ENCODE results near the gene TFEB. TPM values are rescaled to one million over a fixed set of nuclear protein-coding genes. Genes with fewer than 3 reads are reported as not detected.

Gene TFEB
- total RNA-seq, 1 experiment from 2014 or later = 1.8 TPM

GRCh38 chr6:41645007-41645618, 90.3 kb downstream of the TFEB start:
- CTCF ChIA-PET = no interaction called here
- no TSS peak for BruUV-seq (replicated peaks)

GRCh38 chr6:41644297-41644879, 91.0 kb downstream of the TFEB start:
- Histone ChIP-seq H3K4me3 (ENCODE audit: low read depth, low read length, poor library complexity, severe bottlenecking) (peak overlapping the region; percentile 30), H3K36me3 (ENCODE audit: insufficient read depth, low read length, poor library complexity, severe bottlenecking) (peaks cover 67% of the 10 kb centered on the region), H3K27me3 (replicated peaks; ENCODE audit: insufficient read depth, low read depth, low read length, poor library complexity) (no peaks in the 10 kb centered on the region), H3K9me3 (ENCODE audit: low read depth, low read length, poor library complexity, severe bottlenecking) (no peaks in the 10 kb centered on the region), H3K4me1 (ENCODE audit: insufficient read depth, low read length, poor library complexity, severe bottlenecking) (peaks cover 93% of the 10 kb centered on the region), H3K27ac (ENCODE audit: low read depth, low read length, poor library complexity, severe bottlenecking) (peak overlapping the region; percentile 92)
- no TSS peak for BruUV-seq (replicated peaks)
- peak; percentile 79 for DNase-seq (ENCODE audit: low spot score)
- TF ChIP-seq EZH2 (IDR thresholded peaks at IDR 0.05; ENCODE audit: borderline replicate concordance, low read depth, low read length, poor library complexity, severe bottlenecking) (no peak), CTCF (conservative IDR thresholded peaks at IDR 0.05; ENCODE audit: low read depth, low read length) (no peak)
- intact Hi-C loops (cut with micrococcal nuclease; ENCODE audit: unreplicated experiment) = loop anchor here (5.0 kb wide), 1 partner anchor 38 kb away; no protein-coding TSS in a partner anchor
- CTCF ChIA-PET = no interaction called here
- POLR2A ChIA-PET (ENCODE audit: low non-redundant PET) = no interaction called here

More at GRCh38 chr6:41645007-41645618, 90.3 kb downstream of the TFEB start:
- intact Hi-C loops (cut with micrococcal nuclease; ENCODE audit: unreplicated experiment) = no loop called here
- Histone ChIP-seq H3K9me3 (ENCODE audit: low read depth, low read length, poor library complexity, severe bottlenecking) (no peaks in the 10 kb centered on the region), H3K36me3 (ENCODE audit: insufficient read depth, low read length, poor library complexity, severe bottlenecking) (peaks cover 74% of the 10 kb centered on the region), H3K27ac (ENCODE audit: low read depth, low read length, poor library complexity, severe bottlenecking) (peak overlapping the region; percentile 92), H3K27me3 (replicated peaks; ENCODE audit: insufficient read depth, low read depth, low read length, poor library complexity) (no peaks in the 10 kb centered on the region), H3K4me1 (ENCODE audit: insufficient read depth, low read length, poor library complexity, severe bottlenecking) (peaks cover 90% of the 10 kb centered on the region), H3K4me3 (ENCODE audit: low read depth, low read length, poor library complexity, severe bottlenecking) (peak overlapping the region; percentile 30)
- TF ChIP-seq EZH2 (IDR thresholded peaks at IDR 0.05; ENCODE audit: borderline replicate concordance, low read depth, low read length, poor library complexity, severe bottlenecking) (no peak), CTCF (conservative IDR thresholded peaks at IDR 0.05; ENCODE audit: low read depth, low read length) (no peak)
- POLR2A ChIA-PET (ENCODE audit: low non-redundant PET) = no interaction called here
- no peak for DNase-seq (ENCODE audit: low spot score)

GRCh38 chr6:41643899-41644269, 91.5 kb downstream of the TFEB start:
- POLR2A ChIA-PET (ENCODE audit: low non-redundant PET) = no interaction called here
- H3K4me1 ChIP-seq (ENCODE audit: insufficient read depth, low read length, poor library complexity, severe bottlenecking) = peaks cover 88% of the 10 kb centered on the region
- H3K27me3 ChIP-seq (replicated peaks; ENCODE audit: insufficient read depth, low read depth, low read length, poor library complexity) = no peaks in the 10 kb centered on the region
- DNase-seq (ENCODE audit: low spot score) = no peak
- H3K4me3 ChIP-seq (ENCODE audit: low read depth, low read length, poor library complexity, severe bottlenecking) = peak overlapping the region; percentile 30
- peaks cover 62% of the 10 kb centered on the region for H3K36me3 ChIP-seq (ENCODE audit: insufficient read depth, low read length, poor library complexity, severe bottlenecking)
- CTCF ChIA-PET = no interaction called here
- intact Hi-C loops (cut with micrococcal nuclease; ENCODE audit: unreplicated experiment) = loop anchor here (5.0 kb wide), 1 partner anchor 38 kb away; no protein-coding TSS in a partner anchor
- no peak for TF ChIP-seq EZH2 (IDR thresholded peaks at IDR 0.05; ENCODE audit: borderline replicate concordance, low read depth, low read length, poor library complexity, severe bottlenecking)
- TF ChIP-seq CTCF (conservative IDR thresholded peaks at IDR 0.05; ENCODE audit: low read depth, low read length) = no peak
- no TSS peak for BruUV-seq (replicated peaks)
- H3K27ac ChIP-seq (ENCODE audit: low read depth, low read length, poor library complexity, severe bottlenecking) = peak overlapping the region; percentile 92
- H3K9me3 ChIP-seq (ENCODE audit: low read depth, low read length, poor library complexity, severe bottlenecking) = no peaks in the 10 kb centered on the region
